DND-41 (cell line): ENCODE results near the gene ZKSCAN4.

Experiments
- CTCF ChIP-seq: IDR thresholded peaks from 2 replicates; pipeline ENCODE4 v1.5.1; 2012; ENCODE audit warnings: borderline replicate concordance, low read length, moderate library complexity, mild to moderate bottlenecking; ENCODE audit not compliant: poor library complexity, severe bottlenecking; ENCODE audit errors: extremely low read depth
- EZH2 ChIP-seq: IDR thresholded peaks from 3 replicates; pipeline ENCODE4 v1.6.1; 2012; ENCODE audit warnings: borderline replicate concordance, low read depth, mild to moderate bottlenecking, moderate library complexity, low read length, inconsistent platforms; ENCODE audit not compliant: severe bottlenecking

- TF ChIP-seq CTCF (no peak), EZH2 (no peak)
Observed at GRCh38 chr6:28250747-28251146, 1.3 kb downstream of the ZKSCAN4 start.
